Measurements from ENCODE around the gene KIAA0586. TPM values are rescaled to one million over a fixed set of nuclear protein-coding genes. Genes with fewer than 3 reads are reported as not detected.
A peak's percentile ranks its signal among the peaks of the same experiment; 100 is the strongest.

Gene KIAA0586
- total and polyA plus RNA-seq, 10 of the 15 experiments (the other 5 are each of a cell fraction or from before 2014, with no cell fraction given) = 7.1 to 27.6 (median 19.1) TPM

DNA sequence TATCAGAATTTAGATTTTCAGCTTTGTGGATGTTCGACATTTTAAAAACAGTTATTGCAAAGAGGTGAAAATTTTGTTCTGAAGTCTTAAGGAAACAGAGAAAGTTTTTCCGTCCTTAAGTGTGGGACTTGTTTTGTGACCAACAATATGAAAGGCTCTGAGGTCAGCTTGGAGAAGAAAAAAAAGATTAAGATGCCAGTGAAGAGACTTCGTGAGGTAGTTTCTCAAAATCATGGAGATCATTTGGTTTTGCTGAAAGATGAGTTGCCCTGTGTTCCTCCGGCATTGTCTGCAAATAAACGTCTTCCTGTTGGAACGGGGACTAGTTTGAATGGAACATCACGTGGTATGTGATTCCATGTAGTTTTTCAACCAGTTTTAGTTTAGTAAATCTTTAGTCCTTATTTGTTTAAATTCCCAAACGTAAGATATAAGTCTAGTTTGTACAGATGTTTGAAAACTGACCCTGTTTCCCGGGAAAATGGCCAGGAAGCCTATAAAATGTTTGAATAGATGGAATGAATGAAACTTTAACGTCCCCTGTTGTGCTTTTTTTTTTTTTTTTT is 682 bp downstream of the KIAA0586 start (continued):
- TF ChIP-seq, protein P1, sequence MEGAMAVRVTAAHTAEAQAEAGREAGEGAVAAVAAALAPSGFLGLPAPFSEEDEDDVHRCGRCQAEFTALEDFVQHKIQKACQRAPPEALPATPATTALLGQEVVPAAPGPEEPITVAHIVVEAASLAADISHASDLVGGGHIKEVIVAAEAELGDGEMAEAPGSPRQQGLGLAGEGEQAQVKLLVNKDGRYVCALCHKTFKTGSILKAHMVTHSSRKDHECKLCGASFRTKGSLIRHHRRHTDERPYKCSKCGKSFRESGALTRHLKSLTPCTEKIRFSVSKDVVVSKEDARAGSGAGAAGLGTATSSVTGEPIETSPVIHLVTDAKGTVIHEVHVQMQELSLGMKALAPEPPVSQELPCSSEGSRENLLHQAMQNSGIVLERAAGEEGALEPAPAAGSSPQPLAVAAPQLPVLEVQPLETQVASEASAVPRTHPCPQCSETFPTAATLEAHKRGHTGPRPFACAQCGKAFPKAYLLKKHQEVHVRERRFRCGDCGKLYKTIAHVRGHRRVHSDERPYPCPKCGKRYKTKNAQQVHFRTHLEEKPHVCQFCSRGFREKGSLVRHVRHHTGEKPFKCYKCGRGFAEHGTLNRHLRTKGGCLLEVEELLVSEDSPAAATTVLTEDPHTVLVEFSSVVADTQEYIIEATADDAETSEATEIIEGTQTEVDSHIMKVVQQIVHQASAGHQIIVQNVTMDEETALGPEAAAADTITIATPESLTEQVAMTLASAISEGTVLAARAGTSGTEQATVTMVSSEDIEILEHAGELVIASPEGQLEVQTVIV (IDR thresholded peaks at IDR 0.05; ENCODE audit: borderline replicate concordance, partially characterized antibody) = no peak
- no peak for TF ChIP-seq CBFB (IDR thresholded peaks at IDR 0.05; ENCODE audit: low read depth)
- no peak for TF ChIP-seq SMC3 (IDR thresholded peaks at IDR 0.05; ENCODE audit: borderline replicate concordance, low read length)
- no peak for TF ChIP-seq ATF3 (IDR thresholded peaks at IDR 0.05; ENCODE audit: borderline replicate concordance, extremely low read depth, low read depth, low read length)
- TF ChIP-seq GABPA (IDR thresholded peaks at IDR 0.05; ENCODE audit: low read depth) = 0 out of 2 replicates have a peak, but pooled peaks have one; percentile 40
- peak; percentile 6; the same call in 1 of the 2 replicates for TF ChIP-seq USF2 (IDR thresholded peaks at IDR 0.05; ENCODE audit: borderline replicate concordance, low read depth, low read length)
- TF ChIP-seq TBL1XR1 (IDR thresholded peaks at IDR 0.05; ENCODE audit: low read depth, low read length) = 0 out of 2 replicates have a peak, but pooled peaks have one; percentile 9
- no peak for TF ChIP-seq BCLAF1 (IDR thresholded peaks at IDR 0.05)
- TF ChIP-seq, protein P2, sequence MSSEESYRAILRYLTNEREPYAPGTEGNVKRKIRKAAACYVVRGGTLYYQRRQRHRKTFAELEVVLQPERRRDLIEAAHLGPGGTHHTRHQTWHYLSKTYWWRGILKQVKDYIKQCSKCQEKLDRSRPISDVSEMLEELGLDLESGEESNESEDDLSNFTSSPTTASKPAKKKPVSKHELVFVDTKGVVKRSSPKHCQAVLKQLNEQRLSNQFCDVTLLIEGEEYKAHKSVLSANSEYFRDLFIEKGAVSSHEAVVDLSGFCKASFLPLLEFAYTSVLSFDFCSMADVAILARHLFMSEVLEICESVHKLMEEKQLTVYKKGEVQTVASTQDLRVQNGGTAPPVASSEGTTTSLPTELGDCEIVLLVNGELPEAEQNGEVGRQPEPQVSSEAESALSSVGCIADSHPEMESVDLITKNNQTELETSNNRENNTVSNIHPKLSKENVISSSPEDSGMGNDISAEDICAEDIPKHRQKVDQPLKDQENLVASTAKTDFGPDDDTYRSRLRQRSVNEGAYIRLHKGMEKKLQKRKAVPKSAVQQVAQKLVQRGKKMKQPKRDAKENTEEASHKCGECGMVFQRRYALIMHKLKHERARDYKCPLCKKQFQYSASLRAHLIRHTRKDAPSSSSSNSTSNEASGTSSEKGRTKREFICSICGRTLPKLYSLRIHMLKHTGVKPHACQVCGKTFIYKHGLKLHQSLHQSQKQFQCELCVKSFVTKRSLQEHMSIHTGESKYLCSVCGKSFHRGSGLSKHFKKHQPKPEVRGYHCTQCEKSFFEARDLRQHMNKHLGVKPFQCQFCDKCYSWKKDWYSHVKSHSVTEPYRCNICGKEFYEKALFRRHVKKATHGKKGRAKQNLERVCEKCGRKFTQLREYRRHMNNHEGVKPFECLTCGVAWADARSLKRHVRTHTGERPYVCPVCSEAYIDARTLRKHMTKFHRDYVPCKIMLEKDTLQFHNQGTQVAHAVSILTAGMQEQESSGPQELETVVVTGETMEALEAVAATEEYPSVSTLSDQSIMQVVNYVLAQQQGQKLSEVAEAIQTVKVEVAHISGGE (CRISPR knock-in tag; IDR thresholded peaks at IDR 0.05) = peak; percentile 41; the same call in 1 of the 2 replicates
- TF ChIP-seq PAX8 (IDR thresholded peaks at IDR 0.05) = 0 out of 2 replicates have a peak, but pooled peaks have one; percentile 54

All from GM12878 (cell line).